ENCODE measurements around the gene HTN1. TPM values are rescaled to one million over a fixed set of nuclear protein-coding genes. Genes with fewer than 3 reads are reported as not detected.
"Not testable (repeated sequence)": the region's sequence is repeated elsewhere in the genome, so short reads cannot be mapped to it uniquely, and the experiment has no call there.

The HTN1 gene
- not detected in 2 replicates for total RNA-seq

DNA sequence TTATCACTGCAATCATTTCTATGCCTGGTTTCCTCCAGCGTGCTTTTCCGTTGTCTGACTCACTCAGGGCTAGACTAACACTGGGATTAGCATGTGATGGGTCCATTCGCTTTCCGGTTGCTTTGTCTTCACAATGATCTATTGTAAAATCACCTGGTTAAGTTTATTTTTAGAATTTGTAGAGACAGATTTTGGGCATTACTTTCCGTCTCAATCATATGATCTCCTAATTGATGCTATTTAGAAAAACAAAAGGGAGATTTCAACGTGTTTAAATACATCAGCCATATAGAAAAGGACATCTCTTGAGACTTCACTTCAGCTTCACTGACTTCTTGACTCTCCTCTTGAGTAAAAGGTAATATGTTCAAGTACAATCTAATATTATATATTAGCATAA, at the start of gene HTN1:
HTN1 (plus strand) TSS at position 301 of the 400 bp plus-strand sequence. CDS start 2,639 bp downstream, outside the sequence.
- H3K4me1 Mint-ChIP-seq (ENCODE audit: low read depth); H3K27me3 Mint-ChIP-seq (ENCODE audit: low read depth); H3K9me3 Mint-ChIP-seq; DNase-seq (ENCODE audit: low spot score); H3K4me3 Mint-ChIP-seq (ENCODE audit: low read depth); H3K36me3 Mint-ChIP-seq (ENCODE audit: low read depth); H3K27ac Mint-ChIP-seq; intact Hi-C loops (cut with micrococcal nuclease): not testable (repeated sequence)

DNA sequence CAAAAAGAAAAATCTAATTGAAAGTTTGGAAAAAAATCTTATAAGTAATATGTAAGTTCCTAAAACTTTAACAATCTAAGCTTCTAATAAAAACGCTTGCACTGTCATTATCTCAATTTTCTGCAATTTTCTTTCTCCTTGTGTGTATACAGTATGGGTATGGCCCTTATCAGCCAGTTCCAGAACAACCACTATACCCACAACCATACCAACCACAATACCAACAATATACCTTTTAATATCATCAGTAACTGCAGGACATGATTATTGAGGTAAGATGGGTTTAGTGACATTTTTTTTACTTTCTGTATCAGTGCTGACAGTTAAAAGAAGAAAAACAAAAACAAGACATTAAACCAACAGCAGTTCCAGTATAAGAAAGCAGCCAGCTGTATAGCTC, 49.5 kb upstream of the HTN1 start:
- Mint-ChIP-seq H3K4me3 (ENCODE audit: low read depth) (no peak overlapping the region), H3K9me3 (no peaks in the 10 kb centered on the region), H3K4me1 (ENCODE audit: low read depth) (peaks cover 6% of the 10 kb centered on the region), H3K27ac (no peak overlapping the region), H3K27me3 (ENCODE audit: low read depth) (peaks cover 1% of the 10 kb centered on the region), H3K36me3 (ENCODE audit: low read depth) (no peaks in the 10 kb centered on the region)
- no peak for DNase-seq (ENCODE audit: low spot score)
- intact Hi-C loops (cut with micrococcal nuclease), result no loop called here

- DNase-seq (ENCODE audit: low spot score), result no peak
- no peaks in the 10 kb centered on the region for H3K36me3 Mint-ChIP-seq (ENCODE audit: low read depth)
- no peaks in the 10 kb centered on the region for H3K9me3 Mint-ChIP-seq
- peaks cover 1% of the 10 kb centered on the region for H3K27me3 Mint-ChIP-seq (ENCODE audit: low read depth)
- no peak overlapping the region for H3K4me3 Mint-ChIP-seq (ENCODE audit: low read depth)
- H3K27ac Mint-ChIP-seq, result no peak overlapping the region
- peaks cover 6% of the 10 kb centered on the region for H3K4me1 Mint-ChIP-seq (ENCODE audit: low read depth)
- intact Hi-C loops (cut with micrococcal nuclease), result no loop called here
These were observed 47.7 kb upstream of the HTN1 start for GRCh38 chr4:70002507-70002906.

- Mint-ChIP-seq H3K9me3 (no peaks in the 10 kb centered on the region), H3K27ac (no peak overlapping the region), H3K27me3 (ENCODE audit: low read depth) (peaks cover 1% of the 10 kb centered on the region), H3K4me1 (ENCODE audit: low read depth) (no peaks in the 10 kb centered on the region), H3K36me3 (ENCODE audit: low read depth) (no peaks in the 10 kb centered on the region), H3K4me3 (ENCODE audit: low read depth) (no peak overlapping the region)
- DNase-seq (ENCODE audit: low spot score), result no peak
- intact Hi-C loops (cut with micrococcal nuclease), result no loop called here
These were observed 41.5 kb upstream of the HTN1 start for GRCh38 chr4:70008771-70009170.

- H3K4me3 Mint-ChIP-seq (ENCODE audit: low read depth); H3K36me3 Mint-ChIP-seq (ENCODE audit: low read depth); H3K4me1 Mint-ChIP-seq (ENCODE audit: low read depth); DNase-seq (ENCODE audit: low spot score); H3K27ac Mint-ChIP-seq; H3K27me3 Mint-ChIP-seq (ENCODE audit: low read depth); intact Hi-C loops (cut with micrococcal nuclease); H3K9me3 Mint-ChIP-seq: not testable (repeated sequence)
These were observed 31.2 kb upstream of the HTN1 start for GRCh38 chr4:70019006-70019405.

GRCh38 chr4:70023218-70023617, 27.0 kb upstream of the HTN1 start:
- no peak for DNase-seq (ENCODE audit: low spot score)
- intact Hi-C loops (cut with micrococcal nuclease), result no loop called here
- Mint-ChIP-seq H3K36me3 (ENCODE audit: low read depth) (no peaks in the 10 kb centered on the region), H3K4me1 (ENCODE audit: low read depth) (no peaks in the 10 kb centered on the region), H3K27ac (no peak overlapping the region), H3K9me3 (no peaks in the 10 kb centered on the region), H3K27me3 (ENCODE audit: low read depth) (no peaks in the 10 kb centered on the region), H3K4me3 (ENCODE audit: low read depth) (no peak overlapping the region)

GRCh38 chr4:70027011-70027410, 23.2 kb upstream of the HTN1 start:
- no peak overlapping the region for H3K4me3 Mint-ChIP-seq (ENCODE audit: low read depth)
- intact Hi-C loops (cut with micrococcal nuclease), result no loop called here

GRCh38 chr4:70028159-70028558, 22.1 kb upstream of the HTN1 start, which contains the start of gene HTN3:
TSS of gene HTN3 (plus strand) at chr4:70028459. CDS start at chr4:70030741, 2,282 bp downstream.
- H3K36me3 Mint-ChIP-seq (ENCODE audit: low read depth); intact Hi-C loops (cut with micrococcal nuclease); H3K4me3 Mint-ChIP-seq (ENCODE audit: low read depth); H3K4me1 Mint-ChIP-seq (ENCODE audit: low read depth); H3K27ac Mint-ChIP-seq; H3K27me3 Mint-ChIP-seq (ENCODE audit: low read depth); DNase-seq (ENCODE audit: low spot score); H3K9me3 Mint-ChIP-seq: not testable (repeated sequence)

More at GRCh38 chr4:70027011-70027410, 23.2 kb upstream of the HTN1 start:
- no peaks in the 10 kb centered on the region for H3K27me3 Mint-ChIP-seq (ENCODE audit: low read depth)
- DNase-seq (ENCODE audit: low spot score), result no peak
- H3K4me1 Mint-ChIP-seq (ENCODE audit: low read depth), result no peaks in the 10 kb centered on the region
- H3K27ac Mint-ChIP-seq, result no peak overlapping the region
- no peaks in the 10 kb centered on the region for H3K9me3 Mint-ChIP-seq
- no peaks in the 10 kb centered on the region for H3K36me3 Mint-ChIP-seq (ENCODE audit: low read depth)

- DNase-seq (ENCODE audit: low spot score); H3K36me3 Mint-ChIP-seq (ENCODE audit: low read depth); H3K4me3 Mint-ChIP-seq (ENCODE audit: low read depth); H3K27ac Mint-ChIP-seq; H3K9me3 Mint-ChIP-seq; H3K27me3 Mint-ChIP-seq (ENCODE audit: low read depth); intact Hi-C loops (cut with micrococcal nuclease); H3K4me1 Mint-ChIP-seq (ENCODE audit: low read depth): not testable (repeated sequence)
These were observed 12.7 kb upstream of the HTN1 start for GRCh38 chr4:70037559-70037958.

DNA sequence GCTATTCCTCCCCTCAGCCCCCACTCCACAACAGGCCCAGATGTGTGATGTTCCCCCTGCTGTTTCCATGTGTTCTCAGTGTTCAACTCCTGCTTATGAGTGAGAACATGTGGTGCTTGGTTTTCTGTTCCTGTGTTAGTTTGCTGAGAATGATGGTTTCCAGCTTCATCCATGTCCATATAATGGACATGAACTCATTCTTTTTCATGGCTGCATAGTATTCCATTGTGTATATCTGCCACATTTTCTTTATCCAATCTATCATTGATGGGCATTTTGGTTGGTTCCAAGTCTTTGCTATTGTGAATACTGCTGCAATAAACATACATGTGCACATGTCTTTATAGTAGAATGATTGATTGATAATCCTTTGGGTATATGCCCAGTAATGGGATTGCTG, 10.3 kb upstream of the HTN1 start:
- H3K9me3 Mint-ChIP-seq; H3K27me3 Mint-ChIP-seq (ENCODE audit: low read depth); H3K36me3 Mint-ChIP-seq (ENCODE audit: low read depth); H3K27ac Mint-ChIP-seq; intact Hi-C loops (cut with micrococcal nuclease); H3K4me3 Mint-ChIP-seq (ENCODE audit: low read depth); DNase-seq (ENCODE audit: low spot score); H3K4me1 Mint-ChIP-seq (ENCODE audit: low read depth): not testable (repeated sequence)

- intact Hi-C loops (cut with micrococcal nuclease), result no loop called here
- H3K9me3 Mint-ChIP-seq, result peaks cover 7% of the 10 kb centered on the region
- DNase-seq (ENCODE audit: low spot score), result no peak
- no peaks in the 10 kb centered on the region for H3K4me1 Mint-ChIP-seq (ENCODE audit: low read depth)
- H3K36me3 Mint-ChIP-seq (ENCODE audit: low read depth), result no peaks in the 10 kb centered on the region
- H3K27ac Mint-ChIP-seq, result no peak overlapping the region
- H3K27me3 Mint-ChIP-seq (ENCODE audit: low read depth), result no peaks in the 10 kb centered on the region
- no peak overlapping the region for H3K4me3 Mint-ChIP-seq (ENCODE audit: low read depth)
These were observed 8.5 kb upstream of the HTN1 start for GRCh38 chr4:70041652-70042286.

GRCh38 chr4:70056534-70056933, 6.3 kb downstream of the HTN1 start:
- intact Hi-C loops (cut with micrococcal nuclease); DNase-seq (ENCODE audit: low spot score); H3K4me3 Mint-ChIP-seq (ENCODE audit: low read depth): not testable (repeated sequence)

GRCh38 chr4:70057651-70058050, 7.4 kb downstream of the HTN1 start:
- Mint-ChIP-seq H3K27me3 (ENCODE audit: low read depth) (no peaks in the 10 kb centered on the region), H3K9me3 (no peaks in the 10 kb centered on the region), H3K4me1 (ENCODE audit: low read depth) (no peaks in the 10 kb centered on the region), H3K4me3 (ENCODE audit: low read depth) (no peak overlapping the region), H3K36me3 (ENCODE audit: low read depth) (no peaks in the 10 kb centered on the region), H3K27ac (no peak overlapping the region)
- intact Hi-C loops (cut with micrococcal nuclease), result no loop called here
- no peak for DNase-seq (ENCODE audit: low spot score)

More at GRCh38 chr4:70056534-70056933, 6.3 kb downstream of the HTN1 start:
- not testable (repeated sequence) for H3K27ac Mint-ChIP-seq; H3K36me3 Mint-ChIP-seq (ENCODE audit: low read depth); H3K4me1 Mint-ChIP-seq (ENCODE audit: low read depth); H3K9me3 Mint-ChIP-seq; H3K27me3 Mint-ChIP-seq (ENCODE audit: low read depth)

DNA sequence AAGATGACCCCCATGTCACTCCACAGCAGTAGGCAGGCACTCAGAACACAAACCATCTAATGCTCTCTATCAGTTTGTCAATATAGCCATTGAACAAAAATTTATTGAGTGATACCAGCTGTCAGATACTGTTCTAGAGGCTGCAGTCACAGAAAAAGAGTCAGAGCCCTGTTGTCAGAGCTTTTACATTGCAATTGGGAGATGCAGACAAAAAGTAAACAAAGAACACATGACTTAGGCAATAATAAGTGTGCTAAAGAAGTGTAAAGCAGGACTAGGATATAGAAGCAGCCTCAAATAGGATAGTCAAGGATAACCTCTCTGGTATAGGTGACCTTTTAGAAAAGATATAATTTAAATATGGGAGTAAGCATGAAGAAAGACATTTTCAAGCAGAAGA, 8.9 kb downstream of the HTN1 start:
- Mint-ChIP-seq H3K4me1 (ENCODE audit: low read depth) (no peaks in the 10 kb centered on the region), H3K27me3 (ENCODE audit: low read depth) (no peaks in the 10 kb centered on the region), H3K4me3 (ENCODE audit: low read depth) (no peak overlapping the region), H3K27ac (no peak overlapping the region), H3K36me3 (ENCODE audit: low read depth) (no peaks in the 10 kb centered on the region), H3K9me3 (no peaks in the 10 kb centered on the region)
- intact Hi-C loops (cut with micrococcal nuclease), result no loop called here
- DNase-seq (ENCODE audit: low spot score), result no peak
